Measurements from ENCODE around the gene ITGB3.
"Not testable (repeated sequence)": the region's sequence is repeated elsewhere in the genome, so short reads cannot be mapped to it uniquely, and the experiment has no call there.

The ITGB3 gene

DNA sequence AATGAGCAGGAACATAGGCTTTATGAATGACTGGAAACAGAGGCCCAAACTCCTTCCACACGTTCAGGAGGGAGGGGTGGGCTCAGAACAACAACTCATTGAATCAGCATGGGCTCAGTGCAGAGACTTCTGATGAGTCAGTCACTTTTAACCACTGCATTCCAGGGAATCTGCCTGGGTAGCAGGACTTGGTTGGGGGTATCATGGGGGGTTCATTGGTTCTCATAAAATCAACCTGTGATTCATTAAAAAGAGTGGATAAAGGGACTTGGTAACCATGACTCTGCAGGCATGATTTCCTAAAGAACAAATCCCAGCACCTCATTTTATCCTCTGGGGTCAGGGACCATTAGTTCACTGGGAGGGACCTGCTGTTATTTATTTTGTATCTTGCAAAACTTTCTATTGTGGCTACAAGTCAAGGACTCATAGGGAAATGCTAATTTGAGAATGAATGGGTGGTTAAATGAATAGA, 13.8 kb downstream of the ITGB3 start:
- TF ChIP-seq, protein P1, sequence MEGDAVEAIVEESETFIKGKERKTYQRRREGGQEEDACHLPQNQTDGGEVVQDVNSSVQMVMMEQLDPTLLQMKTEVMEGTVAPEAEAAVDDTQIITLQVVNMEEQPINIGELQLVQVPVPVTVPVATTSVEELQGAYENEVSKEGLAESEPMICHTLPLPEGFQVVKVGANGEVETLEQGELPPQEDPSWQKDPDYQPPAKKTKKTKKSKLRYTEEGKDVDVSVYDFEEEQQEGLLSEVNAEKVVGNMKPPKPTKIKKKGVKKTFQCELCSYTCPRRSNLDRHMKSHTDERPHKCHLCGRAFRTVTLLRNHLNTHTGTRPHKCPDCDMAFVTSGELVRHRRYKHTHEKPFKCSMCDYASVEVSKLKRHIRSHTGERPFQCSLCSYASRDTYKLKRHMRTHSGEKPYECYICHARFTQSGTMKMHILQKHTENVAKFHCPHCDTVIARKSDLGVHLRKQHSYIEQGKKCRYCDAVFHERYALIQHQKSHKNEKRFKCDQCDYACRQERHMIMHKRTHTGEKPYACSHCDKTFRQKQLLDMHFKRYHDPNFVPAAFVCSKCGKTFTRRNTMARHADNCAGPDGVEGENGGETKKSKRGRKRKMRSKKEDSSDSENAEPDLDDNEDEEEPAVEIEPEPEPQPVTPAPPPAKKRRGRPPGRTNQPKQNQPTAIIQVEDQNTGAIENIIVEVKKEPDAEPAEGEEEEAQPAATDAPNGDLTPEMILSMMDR (IDR thresholded peaks at IDR 0.05; ENCODE audit: control insufficient read depth, extremely low read depth, insufficient read depth) = no peak
- no peak overlapping the region for H3K4me3 ChIP-seq (ENCODE audit: low read depth, low read length)
- DNase-seq (ENCODE audit: low read depth) = no peak

DNA sequence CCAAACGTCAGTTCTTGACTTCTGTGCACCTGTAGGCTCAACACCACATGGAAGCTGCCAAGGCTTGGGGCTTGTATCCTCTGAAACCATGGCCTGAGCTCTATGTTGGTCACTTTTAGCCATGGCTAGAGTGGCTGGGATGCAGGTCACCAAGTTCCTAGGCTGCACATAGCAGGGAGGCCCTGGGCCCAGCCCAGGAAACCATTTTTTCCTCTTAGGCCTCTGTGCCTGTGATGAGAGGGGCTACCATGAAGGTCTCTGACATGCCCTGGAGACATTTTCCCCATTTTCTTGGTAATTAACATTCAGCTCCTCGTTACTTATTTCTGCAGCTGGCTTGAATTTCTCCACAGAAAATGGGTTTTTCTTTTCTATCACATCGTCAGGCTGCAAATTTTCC, 15.3 kb downstream of the ITGB3 start:
- DNase-seq (ENCODE audit: low read depth); H3K4me3 ChIP-seq (ENCODE audit: low read depth, low read length): not testable (repeated sequence)

DNA sequence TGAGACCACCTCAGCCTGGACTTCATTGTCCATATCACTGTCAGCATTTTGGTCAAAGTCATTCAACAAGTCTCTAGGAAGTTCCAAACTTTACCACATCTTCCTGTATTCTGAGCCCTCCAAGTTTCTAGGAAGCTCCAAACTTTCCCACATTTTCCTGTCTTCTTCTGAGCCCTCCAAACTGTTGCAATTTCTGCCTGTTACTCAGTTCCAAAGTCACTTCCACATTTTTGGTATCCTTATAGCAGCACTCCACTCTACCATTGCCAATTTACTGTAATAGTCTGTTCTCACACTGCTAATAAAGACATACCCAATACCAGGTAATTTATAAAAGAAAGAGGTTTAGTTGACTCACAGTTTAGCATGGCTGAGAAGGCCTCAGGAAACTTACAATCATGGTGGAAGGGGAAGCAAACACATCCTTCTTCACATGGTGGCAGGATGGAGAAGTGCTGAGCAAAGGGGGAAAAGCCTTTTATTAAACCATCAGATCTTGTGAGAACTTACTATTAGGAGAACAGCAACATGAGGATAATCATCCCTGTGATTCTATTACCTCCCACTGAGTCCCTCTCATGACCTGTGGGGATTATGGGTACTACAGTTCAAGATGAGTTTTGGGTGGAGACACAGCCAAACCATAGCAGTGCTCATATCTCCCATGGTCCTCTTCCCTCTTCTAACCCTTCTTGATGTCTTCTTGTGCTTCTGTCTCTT, 16.1 kb downstream of the ITGB3 start:
- H3K4me3 ChIP-seq (ENCODE audit: low read depth, low read length); DNase-seq (ENCODE audit: low read depth): not testable (repeated sequence)

DNA sequence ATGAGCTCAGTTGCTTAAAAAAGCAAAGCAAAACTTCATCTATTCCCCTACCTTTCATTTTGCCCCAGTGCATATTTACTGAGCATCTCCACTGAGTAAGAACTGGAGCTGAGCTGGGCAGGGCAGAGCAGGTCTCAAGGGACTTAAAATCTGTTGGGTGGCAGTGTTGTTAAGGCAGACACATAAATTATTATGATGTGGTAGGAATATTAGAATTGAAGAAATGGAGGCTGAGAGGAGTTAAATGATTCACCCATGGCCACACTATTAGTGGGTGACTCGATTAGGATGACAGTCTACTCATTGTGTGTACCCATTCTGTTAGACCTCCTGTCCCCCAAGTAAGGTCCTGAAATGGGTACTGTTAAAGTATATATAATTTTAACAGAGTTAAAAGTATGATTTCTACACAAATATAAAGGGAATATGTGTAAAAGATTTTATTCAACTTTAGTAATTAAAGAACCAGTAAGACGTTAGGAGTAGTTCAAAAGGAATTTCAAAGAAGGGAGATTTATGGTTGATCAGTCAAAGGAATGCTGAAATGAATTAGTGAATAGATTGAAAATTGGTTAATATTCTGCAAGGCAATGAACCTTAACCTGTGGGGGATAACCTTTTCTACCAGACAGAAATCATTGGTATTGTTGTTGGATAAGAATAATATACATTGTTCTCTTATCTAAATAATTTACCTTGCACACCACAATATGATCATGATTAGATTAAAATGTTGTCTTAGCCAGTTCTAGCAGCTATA, 17.5 kb downstream of the ITGB3 start:
- DNase-seq (ENCODE audit: low read depth) = no peak
- TF ChIP-seq, protein P1 (IDR thresholded peaks at IDR 0.05; ENCODE audit: control insufficient read depth, extremely low read depth, insufficient read depth) = no peak
- H3K4me3 ChIP-seq (ENCODE audit: low read depth, low read length) = no peak overlapping the region

DNA sequence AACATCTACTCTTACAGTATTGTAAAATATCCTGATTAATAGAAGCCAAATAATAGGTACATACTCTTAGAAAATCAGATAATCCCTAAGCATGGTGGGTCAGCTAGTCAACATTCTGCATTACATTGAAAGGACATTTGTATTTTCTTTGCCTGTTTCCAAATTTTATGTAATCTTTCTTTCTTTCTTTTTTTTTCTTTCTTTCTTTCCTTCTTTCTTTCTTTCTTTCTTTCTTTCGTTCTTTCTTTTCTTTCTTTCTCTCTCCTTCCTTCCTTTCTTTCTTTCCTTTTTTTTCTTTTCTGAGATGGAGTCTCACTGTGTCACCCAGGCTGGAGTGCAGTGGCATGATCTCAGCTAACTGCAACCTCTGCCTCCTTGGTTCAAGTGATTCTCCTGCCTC, 18.9 kb downstream of the ITGB3 start:
- TF ChIP-seq, protein P1 (IDR thresholded peaks at IDR 0.05; ENCODE audit: control insufficient read depth, extremely low read depth, insufficient read depth) = no peak
- DNase-seq (ENCODE audit: low read depth) = no peak
- H3K4me3 ChIP-seq (ENCODE audit: low read depth, low read length) = no peak overlapping the region

DNA sequence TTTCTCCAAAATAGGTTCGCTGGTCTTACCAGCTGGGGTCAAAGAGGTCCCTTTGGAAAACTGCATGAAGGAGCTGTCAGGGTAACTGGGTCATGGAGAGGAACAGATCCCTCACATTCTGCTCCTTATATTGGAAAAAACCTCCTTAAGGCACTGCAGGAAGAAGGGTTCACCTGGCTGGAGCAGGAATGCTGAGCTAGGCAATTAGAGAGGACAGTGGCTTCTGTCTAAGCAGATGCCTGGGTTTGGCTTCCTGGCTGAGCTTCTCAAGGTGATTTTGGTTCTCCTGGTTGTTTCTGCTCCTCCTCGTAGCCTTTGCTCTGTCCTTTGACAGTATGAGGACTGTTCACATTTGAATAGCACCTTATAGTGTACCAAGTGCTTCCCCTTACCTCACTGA, 19.6 kb downstream of the ITGB3 start:
- DNase-seq (ENCODE audit: low read depth) = no peak
- TF ChIP-seq, protein P1 (IDR thresholded peaks at IDR 0.05; ENCODE audit: control insufficient read depth, extremely low read depth, insufficient read depth) = no peak
- no peak overlapping the region for H3K4me3 ChIP-seq (ENCODE audit: low read depth, low read length)

DNA sequence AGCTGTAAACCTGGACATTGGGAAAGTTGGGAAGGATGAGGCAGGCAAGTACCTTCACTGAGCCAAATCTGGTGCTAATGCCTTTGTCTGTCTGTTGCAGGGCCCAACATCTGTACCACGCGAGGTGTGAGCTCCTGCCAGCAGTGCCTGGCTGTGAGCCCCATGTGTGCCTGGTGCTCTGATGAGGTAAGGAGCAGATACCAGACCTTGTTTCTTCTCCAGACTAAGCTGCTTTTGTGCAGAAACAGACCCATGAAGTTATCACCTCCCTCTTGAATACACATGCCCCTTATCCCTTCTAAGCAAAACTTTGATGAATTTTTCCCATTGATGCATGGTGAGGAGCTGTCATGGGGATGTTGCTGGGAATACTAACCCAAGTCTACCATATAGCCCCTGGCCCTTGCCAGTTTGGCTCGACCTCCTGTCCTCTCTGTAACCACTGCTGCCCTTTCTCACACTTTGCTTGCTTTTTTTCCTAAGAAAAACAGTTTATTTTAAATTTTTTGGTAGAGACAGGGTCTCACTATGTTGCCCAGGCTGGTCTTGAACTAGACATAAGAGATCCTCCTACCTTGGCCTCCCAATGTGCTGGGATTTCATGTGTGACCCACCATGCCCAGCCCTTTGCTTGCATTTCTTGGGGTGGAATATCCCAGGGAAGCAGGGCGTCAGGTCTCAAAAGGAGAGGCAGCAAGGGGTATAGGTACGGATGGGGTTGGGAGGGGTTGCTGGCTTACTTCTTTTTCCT, 20.9 kb downstream of the ITGB3 start:
- H3K4me3 ChIP-seq (ENCODE audit: low read depth, low read length) = no peak overlapping the region
- TF ChIP-seq, protein P1 (IDR thresholded peaks at IDR 0.05; ENCODE audit: control insufficient read depth, extremely low read depth, insufficient read depth) = no peak
- DNase-seq (ENCODE audit: low read depth) = no peak
